IPS DF 19.7 (cell line): ENCODE results near the gene EIF3D.

Experiments
- DNase-seq: peaks from one replicate; pipeline ENCODE4 v3.0.0-alpha.2; 2013; ENCODE audit warnings: low read depth, low spot score

Gene EIF3D

DNA sequence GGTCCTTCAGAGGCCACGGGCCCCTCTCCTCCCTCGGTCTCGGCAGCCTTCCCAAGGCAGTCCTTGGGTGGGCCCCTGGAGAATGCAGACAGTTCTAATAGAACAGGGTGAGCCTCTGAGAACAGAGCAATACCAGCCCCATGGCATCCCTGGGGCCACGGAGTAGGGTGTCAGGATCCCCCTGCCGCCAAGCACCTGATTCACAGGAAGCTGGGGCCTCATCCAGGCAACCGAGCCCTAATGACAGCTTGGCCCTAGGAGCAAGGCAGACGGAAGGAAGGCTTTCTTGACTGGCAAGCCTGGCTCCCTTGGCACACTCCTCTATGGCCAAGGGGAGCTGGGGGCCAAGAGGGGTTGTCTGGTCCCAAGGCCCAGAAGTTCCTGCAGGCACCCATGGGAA lies 62.7 kb downstream of the EIF3D start:
- DNase-seq = no peak

DNA sequence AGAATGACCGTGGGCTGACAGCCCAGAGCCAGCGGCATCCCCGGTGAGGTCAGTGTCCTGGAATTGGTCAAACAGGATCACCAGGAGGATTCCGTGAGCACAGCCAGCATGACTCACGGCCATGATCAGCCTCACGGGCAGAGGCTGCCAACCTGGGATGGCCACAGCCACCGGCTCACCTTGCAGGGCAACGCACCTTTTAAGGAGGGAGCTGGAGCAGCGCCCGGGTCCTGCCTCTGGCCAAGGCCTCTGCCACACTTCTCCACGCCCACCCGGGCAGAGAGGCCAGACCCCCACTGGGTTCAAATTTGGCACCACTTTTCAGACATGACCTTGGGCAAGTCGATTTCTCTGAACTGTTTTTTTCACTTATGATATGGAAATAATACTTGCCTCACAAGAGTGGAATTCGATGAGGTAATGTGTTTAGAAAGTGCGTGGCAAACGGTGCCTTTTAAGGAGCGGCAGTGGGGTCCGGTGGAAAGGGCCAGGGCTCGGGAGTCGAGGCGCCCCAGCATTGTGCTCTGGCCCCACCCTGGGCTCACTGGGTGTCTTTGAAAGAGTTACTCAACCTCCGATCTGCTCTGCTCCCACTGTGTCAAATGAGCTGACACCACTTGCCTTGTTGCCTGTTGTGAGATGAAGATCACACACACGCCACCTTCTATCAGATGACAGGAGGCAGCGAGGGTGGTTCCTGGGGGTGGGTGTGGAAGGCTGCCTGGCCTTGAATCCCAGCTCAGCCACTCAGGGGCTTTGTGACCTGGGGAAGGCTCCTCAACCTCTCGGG lies 63.5 kb downstream of the EIF3D start:
- no peak for DNase-seq

GRCh38 chr22:36464715-36465231 lies 64.2 kb downstream of the EIF3D start:
- DNase-seq = no peak

GRCh38 chr22:36463783-36464184 lies 65.2 kb downstream of the EIF3D start:
- DNase-seq = no peak

DNA sequence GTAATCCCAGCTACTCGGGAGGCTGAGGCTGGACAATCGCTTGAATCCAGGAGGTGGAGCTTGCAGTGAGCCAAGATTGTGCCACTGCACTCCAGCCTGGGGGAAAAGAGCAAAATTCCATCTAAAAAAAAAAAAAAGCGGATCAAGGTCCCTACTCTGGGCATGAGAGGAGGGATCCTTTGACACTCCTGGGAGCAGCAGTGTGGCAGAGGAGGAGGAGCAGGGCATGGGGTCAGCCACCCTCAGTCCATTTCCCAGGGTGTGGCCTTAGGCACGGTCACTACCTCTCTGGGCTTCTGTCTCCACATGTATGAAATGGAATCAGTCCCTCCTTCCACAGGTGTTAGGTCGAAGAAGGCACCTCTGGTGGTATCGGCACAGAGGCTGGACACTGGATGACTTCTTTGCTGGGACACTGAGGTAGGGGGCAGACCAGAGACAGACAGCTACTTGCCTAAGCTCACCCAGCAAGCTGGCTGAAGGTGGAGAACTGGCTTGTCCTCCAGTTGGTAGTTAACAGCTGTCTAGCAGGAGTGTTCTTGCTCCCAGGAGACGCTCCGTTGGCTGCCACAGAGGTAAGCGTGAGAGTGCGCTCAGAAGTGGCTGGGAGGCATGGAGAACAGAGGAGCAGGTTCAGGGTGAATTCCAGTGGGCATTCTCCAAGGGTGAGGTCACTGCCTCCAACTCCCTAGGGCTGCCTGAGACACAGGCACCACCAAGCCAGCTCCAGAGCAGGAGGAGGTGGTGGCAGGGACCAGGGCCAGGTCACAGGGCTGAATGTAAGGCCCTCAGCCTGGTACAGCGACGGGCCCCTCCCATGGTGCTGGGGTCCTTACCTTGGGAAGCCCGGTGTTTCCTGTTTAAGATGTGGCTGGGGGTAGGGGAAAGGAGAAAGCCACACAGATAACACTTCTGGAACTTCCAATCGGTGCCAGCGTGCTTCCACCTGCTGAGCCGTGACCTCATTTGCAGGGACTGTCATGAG lies 67.0 kb downstream of the EIF3D start:
- DNase-seq = no peak
